NCI-H526 (cell line): ENCODE results near the gene LGR4.
"Not testable (repeated sequence)": the region's sequence is repeated elsewhere in the genome, so short reads cannot be mapped to it uniquely, and the experiment has no call there.

Experiments used
- DNase-seq, 2 experiments: peaks; one replicate each; lab custom pipeline; 2025; lab: John Stamatoyannopoulos, UW

LGR4 gene

DNA sequence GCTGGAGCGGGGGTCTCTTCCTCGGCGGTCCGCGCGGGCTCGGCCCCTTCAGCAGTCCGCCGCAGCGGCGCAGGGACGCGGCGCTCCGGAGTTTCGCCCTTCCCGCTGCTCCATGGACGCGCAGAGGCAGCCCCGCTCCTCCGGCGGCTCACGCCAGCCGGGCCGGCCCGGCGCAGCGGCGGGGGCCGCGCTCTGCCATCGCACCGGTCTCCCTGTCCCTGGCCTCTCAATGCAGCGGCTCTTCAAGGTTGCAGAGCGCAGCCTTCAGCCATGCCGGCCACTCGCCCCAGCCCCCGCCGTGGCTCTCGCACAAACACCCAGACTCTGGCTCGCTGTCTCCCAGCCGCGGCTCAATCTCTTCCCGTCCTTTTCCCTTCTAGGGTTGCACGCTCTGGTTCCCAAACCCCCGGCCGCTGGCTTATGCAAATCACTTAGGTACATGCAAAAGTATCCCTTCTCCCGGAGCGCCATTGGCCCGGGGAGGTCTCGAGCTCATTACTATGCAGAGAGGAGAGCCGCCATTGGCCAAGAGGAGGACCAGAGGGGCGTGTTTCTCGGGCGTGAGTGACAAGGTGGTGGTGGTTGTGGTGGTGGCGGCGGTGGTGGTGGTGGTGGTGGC is at the start of gene LGR4:
Gene LGR4, minus strand, starts transcription at position 393 of the 619 bp plus-strand sequence. CDS start 488 bp downstream, outside the sequence.
- DNase-seq = peak; percentile 99

DNA sequence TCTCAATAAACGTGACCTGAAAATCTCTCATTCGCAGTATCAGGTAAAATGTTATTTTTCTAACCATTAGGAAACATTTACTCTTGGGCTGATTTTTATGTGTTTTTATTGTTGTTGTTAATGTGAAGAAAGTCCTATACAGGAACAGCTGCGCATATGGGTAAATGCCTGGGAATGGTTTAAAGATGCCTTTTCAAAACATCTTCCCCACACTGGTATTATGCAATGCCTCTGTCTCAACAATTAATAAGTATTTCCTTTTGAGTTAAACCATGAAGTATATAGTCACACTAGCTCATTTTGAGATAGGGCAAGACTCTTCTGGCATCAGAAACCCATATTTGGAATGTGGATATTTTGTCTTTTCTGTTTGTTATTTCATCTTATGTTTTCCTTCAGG is 47.6 kb upstream of the LGR4 start:
- DNase-seq = no peak

DNA sequence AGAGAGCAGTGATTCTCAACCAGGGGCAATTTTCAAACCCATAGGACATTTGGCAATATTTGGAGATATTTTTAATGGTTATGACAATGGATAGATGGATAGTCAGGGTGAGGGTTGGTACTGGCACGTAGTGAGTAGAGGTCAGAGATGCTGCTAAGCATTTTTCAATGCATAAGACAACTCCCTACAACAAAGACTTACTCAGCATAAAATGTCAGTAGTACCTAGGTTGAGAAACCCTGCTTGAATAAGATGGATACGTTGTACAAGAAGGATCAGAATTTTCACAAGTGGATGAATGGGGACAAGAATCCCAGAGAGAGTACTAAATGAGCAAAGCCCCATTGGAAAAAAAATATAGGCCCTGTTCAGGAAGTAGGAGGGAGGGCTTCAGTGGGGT is 45.9 kb upstream of the LGR4 start:
- DNase-seq = no peak

DNA sequence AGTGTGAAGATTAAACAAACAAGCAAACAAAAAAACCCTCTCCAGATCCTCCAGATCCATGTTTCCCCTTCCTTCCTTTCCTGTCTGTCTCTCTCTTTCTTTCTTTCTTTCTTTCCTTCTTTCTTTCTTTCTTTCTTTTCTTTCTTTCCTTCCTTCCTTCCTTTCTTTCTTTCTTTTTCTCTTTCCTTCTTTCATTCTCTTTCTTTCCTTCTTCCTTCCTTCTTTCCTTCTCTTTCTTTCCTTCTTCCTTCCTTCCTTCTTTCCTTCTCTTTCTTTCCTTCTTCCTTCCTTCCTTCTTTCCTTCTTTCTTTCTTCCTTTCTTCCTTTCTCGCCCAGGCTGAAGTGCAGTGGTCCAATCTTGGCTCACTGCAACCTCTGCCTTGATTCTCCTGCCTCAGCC is 44.9 kb upstream of the LGR4 start:
- DNase-seq = not testable (repeated sequence)

DNA sequence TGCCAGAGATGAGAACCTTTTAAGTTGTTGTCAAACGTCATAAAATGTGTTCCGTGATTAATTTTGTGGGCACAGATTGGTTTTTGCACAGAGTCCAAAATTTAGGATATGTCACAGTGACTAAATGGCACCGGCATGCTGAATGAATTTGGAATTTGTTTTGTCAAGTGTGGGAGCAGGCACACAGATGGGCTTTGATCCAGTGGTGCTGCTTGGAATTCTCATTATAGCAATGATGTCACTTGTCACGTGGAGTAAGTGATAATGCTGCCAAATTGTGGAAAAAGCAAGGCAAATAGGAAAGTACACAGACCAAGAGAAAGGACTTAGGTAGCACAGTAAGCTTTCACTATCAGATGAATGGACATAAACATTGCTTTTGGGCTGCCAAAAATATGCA is 42.0 kb upstream of the LGR4 start:
- no peak for DNase-seq

- no peak for DNase-seq
These were observed 41.5 kb upstream of the LGR4 start for GRCh38 chr11:27514076-27514475.

- DNase-seq = no peak
These were observed 40.8 kb upstream of the LGR4 start for GRCh38 chr11:27513389-27513788.

DNA sequence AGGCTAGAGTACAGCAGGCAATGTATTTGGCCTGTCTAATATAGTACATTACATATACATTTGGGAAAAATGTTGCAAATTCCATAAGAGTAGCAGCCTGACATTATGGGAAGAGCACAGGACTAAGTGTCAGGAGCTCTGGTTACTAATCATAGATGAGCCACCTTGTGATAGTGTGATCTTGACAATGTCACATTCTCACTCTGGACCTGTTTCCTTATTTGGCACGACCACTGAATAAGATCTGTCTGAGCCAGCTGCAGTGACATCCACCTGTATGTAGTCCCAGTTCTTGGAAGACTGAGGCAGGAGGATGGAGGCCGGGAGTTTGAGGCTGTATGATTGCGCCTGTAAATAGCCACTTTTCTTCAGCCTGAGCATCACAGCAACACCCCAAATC is 39.6 kb upstream of the LGR4 start:
- no peak for DNase-seq

- DNase-seq = no peak
These were observed 37.3 kb upstream of the LGR4 start for GRCh38 chr11:27509908-27510307.

GRCh38 chr11:27507557-27508322 is 35.1 kb upstream of the LGR4 start:
- no peak for DNase-seq

DNA sequence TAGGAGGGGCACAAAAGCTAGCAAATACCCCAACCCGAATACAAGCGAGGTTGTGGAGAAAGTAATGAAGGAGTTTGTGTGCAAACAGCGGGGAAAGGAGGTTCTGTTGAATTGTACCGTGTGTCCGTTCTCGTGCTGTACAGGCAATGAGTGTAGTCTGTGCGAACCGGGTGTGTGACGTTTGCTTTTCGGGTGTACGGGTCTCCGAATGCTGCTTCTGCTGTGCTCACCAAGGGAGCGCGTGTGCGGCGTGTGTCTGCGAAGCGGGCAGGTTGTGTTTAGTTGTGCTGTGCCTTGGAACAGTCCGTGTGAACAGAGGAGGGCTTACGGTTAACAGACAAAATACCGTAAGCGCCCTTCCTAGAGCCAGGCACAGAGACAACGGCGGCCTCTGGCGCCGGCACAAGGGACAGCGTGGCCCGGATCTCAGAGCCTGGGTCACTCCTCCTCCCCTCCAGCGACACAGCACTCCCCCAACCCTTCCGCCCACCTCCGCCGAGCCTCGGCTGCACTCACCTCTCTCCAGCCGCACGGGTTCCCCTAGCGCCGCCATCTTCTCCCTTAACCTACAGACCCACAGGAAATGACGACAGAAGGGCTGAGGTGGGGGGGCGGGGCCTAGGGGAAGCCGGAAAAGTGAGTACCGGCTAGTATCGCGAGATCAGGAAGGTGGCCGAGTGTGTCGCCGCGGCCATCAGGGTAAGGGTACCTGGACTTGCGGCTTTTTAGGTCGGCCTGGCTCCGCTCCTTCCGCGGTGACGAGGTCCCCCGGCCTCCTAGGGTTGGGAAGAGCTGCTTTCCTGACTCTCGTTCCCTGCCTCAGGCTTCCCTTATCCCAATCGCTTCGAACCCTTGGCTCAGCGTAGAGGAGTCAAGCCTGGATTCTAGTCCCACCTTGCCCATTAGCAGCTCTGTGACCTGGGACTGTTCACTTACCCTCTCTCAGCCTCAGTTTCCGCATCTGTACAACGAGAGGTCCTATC is 33.9 kb upstream of the LGR4 start, which contains the start of gene LIN7C:
Gene LIN7C, minus strand, starts transcription at position 570 of the 983 bp plus-strand sequence. Its CDS starts 17 bp downstream, at position 553.
- DNase-seq = peak; percentile 95 to 98

- DNase-seq = no peak
These were observed 33.2 kb upstream of the LGR4 start for GRCh38 chr11:27505781-27506180.

DNA sequence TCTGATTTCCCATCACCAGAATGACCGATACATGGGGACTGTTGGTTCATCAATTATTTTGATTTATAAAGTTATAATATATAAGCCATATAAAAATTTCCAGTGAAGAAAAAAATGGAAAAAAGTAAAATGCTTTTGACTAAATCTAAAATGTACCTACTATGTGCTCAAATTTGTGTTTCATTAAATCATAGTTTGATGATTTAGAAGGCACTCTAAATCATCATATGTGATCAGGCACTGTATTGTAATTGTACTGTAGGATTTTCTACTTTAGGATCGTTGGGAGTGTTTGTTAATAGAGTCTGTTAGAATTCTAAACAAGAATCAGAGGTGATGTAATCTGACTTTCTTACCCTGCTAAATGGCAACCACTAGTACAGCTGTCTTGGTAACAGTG is 31.6 kb upstream of the LGR4 start:
- DNase-seq = no peak

- DNase-seq = no peak
These were observed 28.5 kb upstream of the LGR4 start for GRCh38 chr11:27501100-27501499.

- DNase-seq = no peak
These were observed 25.3 kb upstream of the LGR4 start for GRCh38 chr11:27497911-27498310.

DNA sequence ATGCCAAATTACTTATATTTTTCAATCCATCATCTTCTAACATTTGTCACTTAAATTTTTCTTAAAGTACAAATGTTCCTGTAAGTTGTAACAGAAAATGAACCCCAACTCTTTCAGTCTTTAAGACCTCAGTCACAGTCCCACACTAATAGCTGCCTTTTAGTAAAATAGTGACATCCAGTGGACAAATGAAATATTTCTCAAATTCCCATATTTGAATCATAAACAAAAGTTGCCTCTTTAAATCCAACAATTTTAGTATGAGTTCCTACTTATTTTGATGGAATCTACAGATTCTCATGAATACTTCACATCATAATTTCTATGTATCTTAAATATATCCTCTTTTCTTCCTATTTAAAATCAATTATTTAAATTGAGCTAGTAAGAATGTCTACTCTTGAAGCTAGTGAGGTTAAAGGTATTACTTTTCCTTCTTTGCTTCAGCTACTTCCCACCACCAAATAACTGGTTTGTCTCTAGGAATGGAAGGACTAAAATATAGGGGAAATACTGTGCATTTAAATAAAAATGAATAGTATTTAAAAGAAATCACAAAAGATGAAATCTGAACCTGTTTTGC is 24.8 kb upstream of the LGR4 start:
- DNase-seq = peak in 1 of 2 experiments; percentile 46

- no peak for DNase-seq
These were observed 23.9 kb upstream of the LGR4 start for GRCh38 chr11:27496461-27496860.

DNA sequence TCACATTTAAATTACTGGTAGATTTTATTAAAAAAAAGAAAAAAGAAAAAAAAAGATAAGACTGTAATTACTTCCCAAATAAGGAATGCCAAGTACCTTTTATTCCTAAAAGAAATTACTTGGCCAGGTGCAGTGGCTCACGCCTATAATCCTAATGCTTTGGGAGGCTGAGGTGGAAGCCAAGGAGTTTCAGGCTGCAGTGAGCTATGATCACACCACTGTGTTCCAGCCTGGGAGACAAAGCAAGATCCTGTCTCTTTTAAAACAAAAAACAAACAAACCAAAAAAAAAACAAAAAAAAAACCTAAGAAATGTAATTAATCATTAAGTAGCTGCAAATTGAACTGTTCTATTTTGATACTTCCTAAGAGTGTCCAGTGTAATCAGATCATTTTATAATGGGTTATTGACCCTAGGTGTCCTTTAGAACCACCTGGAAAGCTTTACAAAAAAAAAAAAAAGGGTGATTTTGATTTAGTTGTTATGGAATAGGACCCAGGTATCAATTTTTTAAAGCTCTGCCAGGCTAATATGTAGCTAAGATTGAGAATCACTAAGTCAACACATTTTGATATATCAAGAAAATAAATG is 23.2 kb upstream of the LGR4 start:
- DNase-seq = no peak

DNA sequence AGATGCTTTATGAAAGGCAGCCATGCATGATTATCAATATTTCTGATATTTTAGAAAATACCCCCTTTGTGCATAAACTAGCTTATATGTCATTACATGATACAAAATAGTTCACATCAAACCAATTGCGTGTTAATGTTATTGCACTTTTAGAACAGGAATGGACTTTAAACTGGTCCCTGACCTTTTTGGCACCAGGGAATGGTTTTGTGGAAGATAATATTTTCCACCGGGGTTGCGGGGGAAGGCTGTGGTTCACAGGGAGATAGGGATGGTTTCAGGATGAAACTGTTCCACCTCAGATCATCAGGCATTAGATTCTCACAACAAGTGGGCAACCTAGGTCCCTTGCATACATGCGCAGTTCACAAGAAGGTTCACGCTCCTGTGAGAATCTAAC is 16.5 kb upstream of the LGR4 start:
- DNase-seq = no peak

DNA sequence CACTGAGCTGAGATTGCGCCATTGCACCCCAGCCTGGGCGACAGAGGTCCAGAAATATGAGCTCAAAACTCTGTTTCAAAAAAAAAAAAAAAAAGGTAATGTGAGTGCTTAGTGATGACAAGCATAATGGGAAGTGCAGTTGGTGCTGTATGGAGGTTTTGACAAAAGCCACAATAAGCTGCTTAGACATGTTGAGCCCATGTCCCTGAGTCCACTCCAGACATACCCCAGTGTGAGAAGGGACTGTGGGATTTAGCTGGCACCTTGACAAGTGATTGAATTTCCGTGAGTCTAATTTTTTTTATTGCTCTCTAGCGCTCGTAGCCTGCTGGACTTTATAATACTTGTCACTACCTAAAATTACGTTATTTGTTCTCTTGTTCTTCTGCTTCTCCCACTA is 15.1 kb upstream of the LGR4 start:
- no peak for DNase-seq

DNA sequence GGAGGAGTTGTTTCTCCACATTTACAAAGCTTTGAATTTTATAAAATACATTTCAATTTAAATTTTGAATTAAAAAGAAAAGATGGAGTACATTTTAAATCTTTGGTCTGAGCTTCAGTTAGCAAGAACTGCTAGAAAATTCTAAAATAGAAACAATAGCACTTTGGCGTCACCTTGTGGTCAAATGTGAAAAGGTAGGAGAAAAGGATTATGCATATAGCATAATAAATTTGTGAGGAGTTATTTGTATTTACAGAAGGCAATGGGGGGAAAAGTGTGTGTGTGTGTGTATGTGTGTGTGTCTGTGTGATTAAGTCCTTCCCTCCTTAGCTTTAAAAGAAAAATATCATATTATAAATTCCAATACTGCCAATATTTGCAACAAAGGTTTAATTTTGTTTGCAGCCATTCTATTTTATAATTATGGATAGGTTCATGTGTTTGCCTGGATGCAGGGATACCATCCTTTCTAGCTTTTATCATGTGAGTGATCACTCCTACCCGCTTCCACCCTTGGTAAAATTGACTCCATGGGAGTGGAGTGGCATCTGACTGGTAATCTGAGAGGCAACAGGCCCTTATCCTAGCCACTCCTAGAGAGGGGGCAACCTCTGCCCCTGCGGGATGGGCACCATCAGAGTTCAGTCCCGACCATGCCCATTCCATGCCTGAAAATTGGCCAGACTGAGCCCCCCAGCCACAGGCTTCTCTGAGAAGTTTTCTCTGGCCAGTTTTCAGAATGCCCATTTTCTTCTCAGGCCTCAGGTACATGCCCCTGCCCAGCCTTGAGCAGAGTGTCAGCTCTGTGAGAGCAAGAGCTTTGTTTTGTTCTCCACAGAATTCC is 13.6 kb upstream of the LGR4 start:
- DNase-seq = peak; percentile 59 to 79
